A673 (cell line): ENCODE data around the gene COL1A1. TPM values are rescaled to one million over a fixed set of nuclear protein-coding genes. Genes with fewer than 3 reads are reported as not detected.

ENCODE experiments used
- BruUV-seq: library from RNA; stranded (reverse); fragments of 400-500 nt; replicated peaks from 2 replicates; lab custom pipeline; 2021; lab: Mats Ljungman, UMichigan
- CTCF ChIA-PET: fragments of 300-600 bp; sonication (Branson Sonifier 250); formaldehyde crosslinking; loops from one replicate; lab custom pipeline; 2022; ENCODE audit warnings: antibody characterized with exemption; lab: Charles Lee
- POLR2A ChIA-PET: fragments of 300-600 bp; sonication (Branson Sonifier 250); formaldehyde crosslinking; loops from one replicate; lab custom pipeline; 2022; ENCODE audit warnings: antibody characterized with exemption; ENCODE audit not compliant: low non-redundant PET; lab: Charles Lee
- DNase-seq: peaks from one replicate; pipeline ENCODE4 v3.0.0-alpha.2; 2015; ENCODE audit warnings: low spot score
- H3K27ac ChIP-seq: fragments of 200-600 bp; sonication (generic); 2 replicates; pipeline ENCODE4 v1.5.1; 2016; ENCODE audit warnings: mixed run types, low read depth, mild to moderate bottlenecking, mixed read lengths, antibody characterized with exemption, low read length; ENCODE audit not compliant: poor library complexity, severe bottlenecking
- H3K27me3 ChIP-seq: fragments of 200-600 bp; sonication (generic); replicated peaks from 2 replicates; pipeline ENCODE4 v1.6.1; 2017; ENCODE audit warnings: mixed run types, low read depth, mild to moderate bottlenecking, mixed read lengths, antibody characterized with exemption, low read length; ENCODE audit not compliant: insufficient read depth, poor library complexity
- H3K36me3 ChIP-seq: fragments of 200-600 bp; sonication (generic); 2 replicates; pipeline ENCODE4 v1.6.1; 2016; ENCODE audit warnings: mixed run types, mild to moderate bottlenecking, mixed read lengths, antibody characterized with exemption, low read length; ENCODE audit not compliant: insufficient read depth, poor library complexity, severe bottlenecking
- H3K4me1 ChIP-seq: fragments of 200-600 bp; sonication (generic); 2 replicates; pipeline ENCODE4 v1.6.1; 2017; ENCODE audit warnings: mixed run types, mild to moderate bottlenecking, mixed read lengths, antibody characterized with exemption, low read length; ENCODE audit not compliant: insufficient read depth, poor library complexity, severe bottlenecking
- H3K4me3 ChIP-seq: fragments of 200-600 bp; sonication (generic); 2 replicates; pipeline ENCODE4 v1.5.1; 2016; ENCODE audit warnings: low read depth, mixed run types, mild to moderate bottlenecking, mixed read lengths, low read length; ENCODE audit not compliant: poor library complexity, severe bottlenecking
- H3K9me3 ChIP-seq: fragments of 200-600 bp; sonication (generic); 2 replicates; pipeline ENCODE4 v1.6.1; 2016; ENCODE audit warnings: mixed run types, low read depth, mild to moderate bottlenecking, mixed read lengths, antibody characterized with exemption, low read length; ENCODE audit not compliant: poor library complexity, severe bottlenecking
- CTCF ChIP-seq: fragments of 300-800, 200-600 bp; sonication (generic); conservative IDR thresholded peaks from 2 replicates; pipeline ENCODE4 v1.5.1; 2017; ENCODE audit warnings: low read depth, mild to moderate bottlenecking, antibody characterized with exemption, low read length, moderate library complexity, mixed read lengths
- EZH2 ChIP-seq: fragments of 200-600 bp; sonication (generic); IDR thresholded peaks from 2 replicates; pipeline ENCODE4 v1.6.1; 2017; ENCODE audit warnings: borderline replicate concordance, low read depth, mild to moderate bottlenecking, mixed read lengths, antibody characterized with exemption, low read length; ENCODE audit not compliant: poor library complexity, severe bottlenecking
- intact Hi-C: fragments of 100-400 bp; cut with micrococcal nuclease; formaldehyde crosslinking; loops from one replicate; pipeline ENCODE4 v1.10.0; 2022; ENCODE audit not compliant: unreplicated experiment
- total RNA-seq: library from RNA; stranded (reverse); gene quantifications from 2 replicates; pipeline ENCODE4 v1.2.3, GENCODE V29; 2021

The COL1A1 gene
- total RNA-seq, 1 experiment from 2014 or later, result 24.6 TPM

- no peak within 1 kb of the TSS for H3K27ac ChIP-seq
- no peaks in the 10 kb centered on the region for H3K9me3 ChIP-seq
- no TSS peak for BruUV-seq
- intact Hi-C loops, result loop anchor here (10.0 kb wide), 1 partner anchor 129 kb away; no protein-coding TSS in a partner anchor
- POLR2A ChIA-PET, result no interaction called here
- no peaks in the 10 kb centered on the region for H3K27me3 ChIP-seq
- H3K4me1 ChIP-seq, result peaks cover 3% of the 10 kb centered on the region
- TF ChIP-seq EZH2 (no peak), CTCF (no peak)
- H3K4me3 ChIP-seq, result no peak within 1 kb of the TSS
- H3K36me3 ChIP-seq, result no peaks in the 10 kb centered on the region
- CTCF ChIA-PET, result no interaction called here
- no peak for DNase-seq
Measured at GRCh38 chr17:50165867-50166517, 35.4 kb downstream of the COL1A1 start, which contains the start of gene SGCA. Gene SGCA, plus strand, starts transcription at chr17:50166005. Its CDS starts 36 bp downstream, at chr17:50166041.

- Histone ChIP-seq H3K36me3 (no peaks in the 10 kb centered on the region), H3K4me3 (no peak overlapping the region), H3K27me3 (no peaks in the 10 kb centered on the region), H3K9me3 (no peaks in the 10 kb centered on the region), H3K4me1 (peaks cover 5% of the 10 kb centered on the region), H3K27ac (no peak overlapping the region)
- CTCF ChIA-PET, result no interaction called here
- intact Hi-C loops, result loop anchor here (10.0 kb wide), 1 partner anchor 129 kb away; no protein-coding TSS in a partner anchor
- POLR2A ChIA-PET, result no interaction called here
- TF ChIP-seq CTCF (no peak), EZH2 (no peak)
- no peak for DNase-seq
- BruUV-seq, result no TSS peak
Measured at GRCh38 chr17:50165466-50165865, 36.0 kb downstream of the COL1A1 start.

GRCh38 chr17:50165066-50165465 lies 36.4 kb downstream of the COL1A1 start:
- no peaks in the 10 kb centered on the region for H3K36me3 ChIP-seq
- DNase-seq, result no peak
- no peaks in the 10 kb centered on the region for H3K9me3 ChIP-seq
- intact Hi-C loops, result loop anchor here (10.0 kb wide), 1 partner anchor 130 kb away; no protein-coding TSS in a partner anchor
- BruUV-seq, result no TSS peak
- TF ChIP-seq EZH2, result no peak
- no peak for TF ChIP-seq CTCF
- peaks cover 5% of the 10 kb centered on the region for H3K4me1 ChIP-seq
- H3K27me3 ChIP-seq, result no peaks in the 10 kb centered on the region
- ChIA-PET CTCF (no interaction called here), POLR2A (no interaction called here)
- no peak overlapping the region for H3K27ac ChIP-seq
- H3K4me3 ChIP-seq, result no peak overlapping the region
